KBM-7 (cell line): ENCODE measurements around the gene EPG5.
"Not testable (repeated sequence)": the region's sequence is repeated elsewhere in the genome, so short reads cannot be mapped to it uniquely, and the experiment has no call there.

Experiments
- DNase-seq: peaks from one replicate; pipeline ENCODE4 v3.0.0-alpha.2; 2015
- in situ Hi-C: fragments of 300-500 bp; cut with MboI; formaldehyde crosslinking; loops from 2 replicates; pipeline ENCODE4 v1.14.3; 2020; ENCODE audit warnings: low sequenced_read_pairs, low pct_unique_long_range_greater_than_20kb, mixed read lengths

Gene EPG5

GRCh38 chr18:45828917-45829811, 138.0 kb downstream of the EPG5 start:
- DNase-seq, result peak; percentile 64
- in situ Hi-C loops, result no loop called here

DNA sequence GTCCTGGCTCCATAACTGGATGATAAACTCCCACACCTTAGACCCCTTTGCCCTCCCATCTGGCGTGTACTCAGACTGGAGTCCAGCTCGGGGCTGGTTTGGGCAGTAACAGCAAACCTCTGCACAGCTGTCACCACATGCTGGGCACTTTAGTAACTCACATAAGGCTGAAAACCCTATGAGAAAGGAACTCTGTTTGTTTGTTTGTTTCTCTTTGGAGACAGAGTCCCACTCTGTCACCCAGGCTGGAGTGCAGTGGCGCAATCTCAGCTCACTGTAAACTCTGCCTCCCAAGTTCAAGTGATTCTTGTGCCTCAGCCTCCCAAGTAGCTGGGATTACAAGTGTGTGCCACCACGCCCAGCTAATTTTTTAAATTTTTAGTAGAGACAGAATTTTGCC, 140.4 kb downstream of the EPG5 start:
- DNase-seq, in situ Hi-C loops: not testable (repeated sequence)

DNA sequence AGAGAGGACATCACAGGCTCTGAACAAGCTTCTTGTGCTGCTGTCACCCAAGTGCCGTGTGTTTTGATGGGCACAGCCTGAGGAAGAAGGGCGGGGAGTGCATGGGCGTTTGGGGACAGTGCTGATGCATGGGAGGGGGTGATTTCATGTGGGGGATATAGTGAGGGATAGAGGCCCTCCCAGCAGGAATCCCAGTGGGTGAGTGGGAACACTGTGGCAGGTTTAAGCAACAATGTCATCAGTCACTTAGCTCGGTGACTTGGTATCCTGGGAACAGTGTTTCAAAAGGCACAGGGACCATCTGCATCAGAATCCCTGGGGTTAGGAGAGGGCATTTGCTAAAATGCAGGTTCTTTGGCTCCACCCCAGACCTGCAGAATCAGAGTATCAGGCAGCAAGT, 141.0 kb downstream of the EPG5 start:
- in situ Hi-C loops, result no loop called here
- DNase-seq, result no peak

- in situ Hi-C loops, result no loop called here
- peak; percentile 51 for DNase-seq
Observed at GRCh38 chr18:45825258-45826044, 141.7 kb downstream of the EPG5 start, which contains the start of gene SIGLEC15. Gene SIGLEC15 (plus strand): TSS chr18:45825675. CDS start chr18:45825729, 54 bp downstream.

- no peak for DNase-seq
- in situ Hi-C loops, result no loop called here
Observed at GRCh38 chr18:45821711-45822110, 145.4 kb downstream of the EPG5 start.

DNA sequence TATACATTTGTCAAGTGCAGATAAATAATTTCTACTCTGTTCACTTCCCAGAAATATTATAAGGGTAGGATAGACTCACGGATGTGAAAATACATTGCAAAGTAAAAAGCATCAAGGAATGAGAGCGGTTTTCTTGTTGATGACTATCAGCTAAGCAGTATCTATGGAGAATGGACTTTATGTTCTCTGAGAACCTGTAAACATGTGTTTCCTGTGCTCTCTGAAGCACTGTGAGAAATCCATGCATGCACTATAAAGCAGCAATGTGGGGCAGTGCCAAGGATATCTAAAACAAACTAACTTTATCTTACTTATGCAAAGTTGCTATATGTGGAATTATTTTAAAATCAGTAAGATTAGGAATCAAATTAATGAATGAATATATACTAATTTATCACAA, 146.1 kb downstream of the EPG5 start:
- no peak for DNase-seq
- in situ Hi-C loops, result no loop called here

DNA sequence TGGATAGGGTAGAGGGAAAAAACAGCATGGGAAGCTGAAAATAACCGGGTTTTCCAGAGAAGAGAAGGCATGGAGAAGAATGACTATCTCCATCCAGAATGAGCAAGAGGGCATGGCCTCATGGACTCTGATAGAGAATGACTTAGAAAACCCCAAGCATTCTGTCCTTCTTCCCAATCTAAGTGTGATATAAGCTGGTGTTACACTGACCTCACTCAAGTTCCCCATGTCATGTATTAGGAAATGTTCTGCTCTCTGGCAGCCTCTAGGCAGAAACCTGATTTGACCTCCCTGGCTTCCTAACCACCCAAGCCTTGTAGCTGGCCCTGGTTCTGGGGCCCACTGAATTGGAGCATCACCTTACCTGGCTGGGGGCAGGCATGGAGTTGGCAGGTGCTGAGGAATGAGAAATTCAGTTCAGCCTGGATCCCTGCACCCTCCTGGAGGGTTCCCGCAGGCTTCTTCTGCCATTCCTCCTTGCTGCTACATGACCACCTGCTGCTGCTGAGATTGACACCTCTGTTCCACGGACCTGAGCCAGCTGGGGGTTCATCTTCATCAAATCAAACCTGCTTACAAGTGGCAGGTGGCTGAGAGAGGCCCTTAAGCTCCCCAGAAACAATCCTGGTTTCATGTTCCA, 146.9 kb downstream of the EPG5 start:
- in situ Hi-C loops, result no loop called here

DNA sequence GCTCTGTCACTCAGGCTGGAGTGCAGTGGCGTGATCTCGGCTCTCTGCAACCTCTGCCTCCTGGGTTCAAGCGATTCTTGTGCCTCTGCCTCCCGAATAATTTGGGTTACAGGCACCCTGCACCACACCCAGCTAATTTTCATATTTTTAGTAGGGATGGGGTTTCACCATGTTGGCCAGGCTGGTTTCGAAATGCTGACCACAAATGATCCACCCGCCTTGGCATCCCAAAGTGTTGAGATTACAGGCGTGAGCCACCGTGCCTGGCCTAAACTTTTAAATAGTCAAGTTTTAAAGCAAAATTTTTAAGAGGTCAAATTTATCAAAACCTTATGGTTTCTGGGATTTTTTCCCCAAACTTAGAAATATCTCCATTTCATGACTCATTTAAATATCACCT, 148.4 kb downstream of the EPG5 start:
- in situ Hi-C loops, DNase-seq: not testable (repeated sequence)

More for the DNA sequence above, 146.9 kb downstream of the EPG5 start:
- no peak for DNase-seq

- in situ Hi-C loops, result no loop called here
- no peak for DNase-seq
Observed at GRCh38 chr18:45817543-45817942, 149.6 kb downstream of the EPG5 start.

- in situ Hi-C loops, DNase-seq: not testable (repeated sequence)
Observed at GRCh38 chr18:45814733-45815132, 152.4 kb downstream of the EPG5 start.

- peak; percentile 74 for DNase-seq
- in situ Hi-C loops, result not testable (repeated sequence)
Observed at GRCh38 chr18:45807144-45807543, 160.0 kb downstream of the EPG5 start.

DNA sequence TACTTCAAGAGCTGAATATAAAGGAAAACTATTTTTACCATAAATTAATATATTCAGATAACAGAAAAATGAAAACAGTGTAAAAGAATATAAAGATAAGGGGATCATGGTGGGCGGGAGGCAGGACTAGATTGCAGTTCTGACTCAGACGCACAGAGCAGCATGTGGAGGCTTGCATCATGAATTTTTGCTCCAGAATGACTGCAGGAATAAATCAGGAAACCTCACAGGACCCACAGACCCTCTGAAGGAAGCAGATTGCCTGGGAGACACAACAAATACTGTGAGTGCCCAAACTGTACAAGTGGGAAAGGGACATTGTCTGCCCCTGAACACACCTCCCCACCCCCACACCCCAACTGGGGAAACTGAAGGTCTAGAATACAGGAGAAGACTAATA, 160.9 kb downstream of the EPG5 start:
- no peak for DNase-seq
- in situ Hi-C loops, result no loop called here

DNA sequence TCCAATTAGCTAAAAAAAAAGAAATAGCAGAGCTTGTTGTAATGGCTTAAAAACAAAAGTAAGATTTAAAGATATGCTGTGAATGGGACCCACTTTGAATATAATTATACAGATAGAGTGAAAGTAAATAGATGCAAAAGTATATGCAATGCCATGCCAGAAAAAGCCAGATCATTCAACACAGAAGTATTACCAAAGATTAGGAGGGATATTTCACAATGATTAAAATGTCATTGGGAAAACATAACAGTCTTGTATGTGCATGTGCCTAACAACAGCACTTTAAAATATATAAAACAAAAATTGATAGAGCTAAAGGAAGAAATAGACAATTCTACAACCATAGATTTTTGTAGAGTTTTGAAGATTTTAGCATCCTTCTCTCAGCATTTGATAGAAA, 161.6 kb downstream of the EPG5 start:
- no peak for DNase-seq
- in situ Hi-C loops, result no loop called here

- DNase-seq, result no peak
- in situ Hi-C loops, result no loop called here
Observed at GRCh38 chr18:45802814-45803492, 164.2 kb downstream of the EPG5 start.

- in situ Hi-C loops, result no loop called here
- no peak for DNase-seq
Observed at GRCh38 chr18:45801416-45802004, 165.6 kb downstream of the EPG5 start.
